Metanephros (tissue), 2 donors: ENCODE measurements around the gene CMTM6. TPM values are rescaled to one million over a fixed set of nuclear protein-coding genes. Genes with fewer than 3 reads are reported as not detected.

Experiments
- small RNA-seq: library from RNA; depleted of rRNA; stranded (forward); fragments of <200 nt; gene quantifications from one replicate; pipeline ENCODE3, GENCODE V24; 2014; ENCODE audit warnings: low replicate concordance
- total RNA-seq: library from RNA; depleted of rRNA; stranded (reverse); fragments of >200 nt; gene quantifications from one replicate; pipeline ENCODE4 v1.2.3, GENCODE V29; 2014

CMTM6 gene, protein sequence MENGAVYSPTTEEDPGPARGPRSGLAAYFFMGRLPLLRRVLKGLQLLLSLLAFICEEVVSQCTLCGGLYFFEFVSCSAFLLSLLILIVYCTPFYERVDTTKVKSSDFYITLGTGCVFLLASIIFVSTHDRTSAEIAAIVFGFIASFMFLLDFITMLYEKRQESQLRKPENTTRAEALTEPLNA
- total RNA-seq: 57.7 TPM

DNA sequence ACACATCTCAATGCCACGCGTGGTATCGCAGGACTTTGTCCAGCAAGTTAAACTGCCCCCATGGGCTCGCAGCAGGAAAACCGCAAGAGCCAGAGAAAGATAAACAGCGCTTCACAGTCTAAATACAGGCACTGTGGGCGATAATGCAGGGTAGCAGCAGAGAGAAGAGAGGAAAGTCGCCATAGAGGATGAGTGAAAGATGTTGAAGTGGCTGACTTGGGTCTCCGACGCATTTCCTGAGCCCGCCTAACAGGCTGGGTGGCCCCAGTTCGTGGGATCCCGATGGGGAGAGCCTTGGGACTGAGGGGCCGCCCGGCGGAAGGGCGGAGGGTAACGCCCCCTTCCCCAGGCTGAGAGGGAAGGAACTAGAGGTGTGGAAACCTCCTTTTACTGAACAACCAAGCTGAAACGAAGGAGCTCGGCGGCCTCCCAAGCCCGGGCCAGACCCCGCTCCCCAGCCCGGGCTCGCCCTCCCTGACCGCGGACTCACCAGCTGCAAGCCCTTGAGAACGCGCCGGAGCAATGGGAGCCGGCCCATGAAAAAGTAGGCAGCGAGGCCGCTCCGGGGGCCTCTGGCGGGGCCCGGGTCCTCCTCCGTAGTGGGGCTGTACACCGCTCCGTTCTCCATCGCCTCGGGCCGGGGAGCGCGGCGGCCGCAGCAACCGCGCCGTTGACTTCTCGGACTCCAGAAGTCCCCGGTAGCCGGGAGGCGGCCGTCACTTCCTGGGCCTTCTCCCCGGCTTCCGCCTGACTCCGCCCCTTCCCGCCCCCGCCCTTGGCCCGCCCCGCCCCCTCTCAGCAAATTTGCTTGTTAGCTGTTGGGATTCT lies at the start of gene CMTM6:
Gene CMTM6, minus strand, starts transcription at position 735 of the 828 bp plus-strand sequence. Its CDS starts 107 bp downstream, at position 628.

Small RNA genes lying within 50 kb of the gene (small RNA-seq; reads per million reads assigned to genes)
- not detected for gene MIR548AY

Other genes with a start within 250 kb of the CMTM6 start
- gene CMTM7, start 111.0 kb downstream of the CMTM6 start, total RNA-seq: 18.6 TPM
- 28.4 TPM for gene DYNC1LI1, start 68.0 kb upstream of the CMTM6 start, total RNA-seq
- gene CNOT10, start 182.3 kb upstream of the CMTM6 start, total RNA-seq: 31.6 TPM